ENCODE measurements around the gene NPY4R2. TPM values are rescaled to one million over a fixed set of nuclear protein-coding genes. Genes with fewer than 3 reads are reported as not detected.
"Not testable (repeated sequence)": the region's sequence is repeated elsewhere in the genome, so short reads cannot be mapped to it uniquely, and the experiment has no call there.

NPY4R2 gene
- total RNA-seq = 1 to 10 TPM in 2 of 4 donors, under 1 TPM in 1, not detected in 1; 0.39 to 1.7 (median 1.3) TPM

GRCh38 chr10:47918475-47918874 is at the start of gene NPY4R2:
Gene NPY4R2, plus strand, starts transcription at chr10:47918662. Its CDS starts 3,326 bp downstream, at chr10:47921988.
- H3K4me1 ChIP-seq; H3K4me3 ChIP-seq; H3K27ac ChIP-seq; H3K9me3 ChIP-seq; H3K36me3 ChIP-seq; H3K27me3 ChIP-seq; DNase-seq (ENCODE audit: low spot score in 2 of 2): not testable (repeated sequence)
- WGBS = no CpG with 5 or more reads among the region's 35 CpGs

- not testable (repeated sequence) for H3K9me3 ChIP-seq; DNase-seq (ENCODE audit: low spot score in 2 of 2); H3K27ac ChIP-seq; H3K4me1 ChIP-seq; H3K36me3 ChIP-seq; H3K4me3 ChIP-seq; H3K27me3 ChIP-seq
- no CpG with 5 or more reads among the region's 8 CpGs for WGBS
These were observed 47.6 kb upstream of the NPY4R2 start for GRCh38 chr10:47870887-47871286.

- H3K36me3 ChIP-seq; H3K27me3 ChIP-seq; H3K9me3 ChIP-seq; H3K27ac ChIP-seq; H3K4me1 ChIP-seq; H3K4me3 ChIP-seq; DNase-seq (ENCODE audit: low spot score in 2 of 2): not testable (repeated sequence)
- 96% methylated on average over 4 of the region's 8 CpGs for WGBS
These were observed 46.8 kb upstream of the NPY4R2 start for GRCh38 chr10:47871485-47872180.

- not testable (repeated sequence) for H3K4me3 ChIP-seq; H3K27me3 ChIP-seq; H3K36me3 ChIP-seq; H3K4me1 ChIP-seq; H3K27ac ChIP-seq; DNase-seq (ENCODE audit: low spot score in 2 of 2); H3K9me3 ChIP-seq
- no CpG with 5 or more reads among the region's 5 CpGs for WGBS
These were observed 46.2 kb upstream of the NPY4R2 start for GRCh38 chr10:47872236-47872635.

- not testable (repeated sequence) for H3K9me3 ChIP-seq; H3K27me3 ChIP-seq; H3K27ac ChIP-seq; H3K4me1 ChIP-seq; H3K4me3 ChIP-seq; DNase-seq (ENCODE audit: low spot score in 2 of 2); H3K36me3 ChIP-seq
- no CpG with 5 or more reads among the region's 3 CpGs for WGBS
These were observed 34.2 kb upstream of the NPY4R2 start for GRCh38 chr10:47884239-47884638.

- not testable (repeated sequence) for H3K36me3 ChIP-seq; H3K27ac ChIP-seq; H3K4me3 ChIP-seq; DNase-seq (ENCODE audit: low spot score in 2 of 2); H3K4me1 ChIP-seq; H3K9me3 ChIP-seq; H3K27me3 ChIP-seq
- WGBS = no CpG with 5 or more reads among the region's 3 CpGs
These were observed 33.5 kb upstream of the NPY4R2 start for GRCh38 chr10:47884934-47885333.

- not testable (repeated sequence) for H3K4me1 ChIP-seq; H3K4me3 ChIP-seq; H3K36me3 ChIP-seq; H3K27me3 ChIP-seq; H3K9me3 ChIP-seq; H3K27ac ChIP-seq; DNase-seq (ENCODE audit: low spot score in 2 of 2)
- no CpG with 5 or more reads among the region's 2 CpGs for WGBS
These were observed 32.1 kb upstream of the NPY4R2 start for GRCh38 chr10:47886356-47886755.

GRCh38 chr10:47886827-47887226 is 31.6 kb upstream of the NPY4R2 start:
- not testable (repeated sequence) for DNase-seq (ENCODE audit: low spot score in 2 of 2); H3K36me3 ChIP-seq; H3K4me3 ChIP-seq; H3K27ac ChIP-seq; H3K9me3 ChIP-seq; H3K27me3 ChIP-seq; H3K4me1 ChIP-seq
- no CpG with 5 or more reads among the region's 4 CpGs for WGBS

GRCh38 chr10:47890737-47891136 is 27.7 kb upstream of the NPY4R2 start:
- H3K4me3 ChIP-seq; H3K27me3 ChIP-seq; DNase-seq (ENCODE audit: low spot score in 2 of 2); H3K27ac ChIP-seq; H3K9me3 ChIP-seq; H3K4me1 ChIP-seq; H3K36me3 ChIP-seq: not testable (repeated sequence)

- H3K27ac ChIP-seq; H3K27me3 ChIP-seq; DNase-seq (ENCODE audit: low spot score in 2 of 2); H3K36me3 ChIP-seq; H3K4me1 ChIP-seq; H3K9me3 ChIP-seq; H3K4me3 ChIP-seq: not testable (repeated sequence)
- WGBS = no CpG with 5 or more reads among the region's 2 CpGs
These were observed 25.8 kb upstream of the NPY4R2 start for GRCh38 chr10:47892494-47893261.

GRCh38 chr10:47894571-47894970 is 23.9 kb upstream of the NPY4R2 start:
- H3K4me3 ChIP-seq; DNase-seq (ENCODE audit: low spot score in 2 of 2); H3K4me1 ChIP-seq; H3K27me3 ChIP-seq; H3K36me3 ChIP-seq; H3K27ac ChIP-seq; H3K9me3 ChIP-seq: not testable (repeated sequence)
- 95% methylated on average over 2 of the region's 2 CpGs for WGBS

GRCh38 chr10:47897813-47898212 is 20.6 kb upstream of the NPY4R2 start:
- not testable (repeated sequence) for H3K27ac ChIP-seq; H3K27me3 ChIP-seq; H3K36me3 ChIP-seq; H3K9me3 ChIP-seq; DNase-seq (ENCODE audit: low spot score in 2 of 2); H3K4me3 ChIP-seq; H3K4me1 ChIP-seq
- WGBS = no CpG with 5 or more reads among the region's 2 CpGs

- H3K4me1 ChIP-seq; H3K27ac ChIP-seq; H3K9me3 ChIP-seq; H3K27me3 ChIP-seq; DNase-seq (ENCODE audit: low spot score in 2 of 2); H3K4me3 ChIP-seq; H3K36me3 ChIP-seq: not testable (repeated sequence)
- no CpG with 5 or more reads among the region's 1 CpG for WGBS
These were observed 9.1 kb upstream of the NPY4R2 start for GRCh38 chr10:47909333-47909732.

- H3K4me1 ChIP-seq; H3K36me3 ChIP-seq; H3K27ac ChIP-seq; H3K27me3 ChIP-seq; DNase-seq (ENCODE audit: low spot score in 2 of 2); H3K9me3 ChIP-seq; H3K4me3 ChIP-seq: not testable (repeated sequence)
- no CpG with 5 or more reads among the region's 4 CpGs for WGBS
These were observed 8.0 kb upstream of the NPY4R2 start for GRCh38 chr10:47910486-47910885.

All from suprapubic skin (tissue), 4 donors.